Left ventricle myocardium superior (tissue), 1 donor: ENCODE measurements around the gene TRMT1. TPM values are rescaled to one million over a fixed set of nuclear protein-coding genes. Genes with fewer than 3 reads are reported as not detected.

Experiments
- ATAC-seq: fragments of 200-7000 bp; cut with Tn5 transposase; one replicate; pipeline ENCODE4 v1.9.1; 2020; ENCODE audit warnings: mild to moderate bottlenecking, moderate library complexity
- DNase-seq: peaks from one replicate; pipeline ENCODE4 v3.0.0-alpha.2; 2020
- intact Hi-C: fragments of 100-400 bp; cut with micrococcal nuclease; formaldehyde crosslinking; loops from one replicate; pipeline ENCODE4 v1.11.0; 2022
- total RNA-seq: library from RNA; stranded (reverse); fragmentation: NEBNext Ultra II Directional; extraction: Animal tissue kit (Norgen Biotek cat#: 25700); gene quantifications from one replicate; pipeline ENCODE4 v1.2.1, GENCODE V29; 2021
- donor health status: DM: no; HTN: yes; CAD: no; lungs with severe emphysema.

Gene TRMT1
- total RNA-seq, 1 donor from 2014 or later = 22.4 TPM

DNA sequence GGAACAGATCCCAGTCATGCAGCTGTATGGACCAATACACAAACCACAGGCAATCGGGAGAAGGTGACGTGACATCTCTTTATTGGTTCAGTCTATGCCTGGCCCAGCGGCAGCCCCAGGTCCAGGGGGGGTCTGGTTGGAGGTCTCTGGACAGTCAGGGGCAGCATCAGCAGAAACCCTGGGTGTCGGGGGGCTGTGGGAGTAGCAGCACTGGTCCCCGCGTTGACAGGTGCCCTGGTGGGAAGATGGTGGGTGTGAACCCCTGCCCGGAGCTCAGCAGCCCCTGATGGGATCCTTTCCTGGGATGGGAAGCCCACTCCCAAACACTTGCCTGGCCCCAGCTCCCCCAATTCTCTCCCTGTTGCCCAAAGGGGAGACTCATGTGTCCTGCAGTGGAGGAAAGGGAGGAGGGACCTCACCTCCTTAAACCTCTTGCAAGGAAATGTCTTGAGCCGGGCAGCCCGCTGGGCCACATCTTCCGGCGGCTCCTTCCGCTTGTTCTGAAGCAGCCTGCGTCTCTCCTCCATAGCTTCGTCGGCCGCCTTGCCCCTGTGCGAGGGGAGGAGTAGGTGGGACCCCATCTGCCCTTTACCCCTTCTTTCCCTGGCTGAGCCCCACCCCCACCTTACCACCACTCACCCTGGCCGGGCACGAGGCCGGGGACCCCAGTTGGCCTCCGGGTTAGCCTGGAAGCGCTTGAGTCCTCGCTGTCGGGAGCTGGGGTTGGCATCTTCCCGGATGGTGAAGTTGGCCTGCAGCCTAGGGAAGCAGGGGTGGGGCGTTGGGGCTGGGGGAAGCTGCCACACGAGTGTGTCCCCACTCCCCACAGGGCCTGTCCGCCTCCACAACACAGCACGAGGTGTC is 11.5 kb downstream of the TRMT1 start:
- intact Hi-C loops = no loop called here
- ATAC-seq (peak; percentile 0), DNase-seq (no peak)

DNA sequence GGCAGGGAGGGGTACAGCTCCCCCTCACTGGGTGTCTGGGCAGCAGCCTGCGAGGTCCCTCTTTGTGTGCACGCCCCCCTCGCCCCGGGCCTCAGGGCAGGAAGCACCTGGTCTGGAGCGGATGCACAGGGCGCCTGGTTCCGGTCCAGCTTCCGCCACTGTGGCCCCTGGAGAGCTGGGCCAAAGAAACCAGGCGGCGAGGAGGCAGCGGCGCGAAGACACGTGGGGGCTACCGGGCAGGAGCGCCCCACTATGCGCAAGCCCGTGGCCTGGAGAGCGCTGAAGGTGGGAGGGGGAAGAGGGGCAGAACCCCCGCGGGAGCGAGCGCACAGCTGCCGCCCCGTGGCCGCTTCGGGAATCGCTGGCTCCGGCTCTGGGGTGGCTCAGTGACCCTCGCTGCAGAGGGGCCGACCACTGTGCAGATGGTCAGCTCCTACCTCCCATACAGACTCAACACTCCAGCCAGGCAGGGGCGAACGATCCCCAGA is 12.1 kb downstream of the TRMT1 start:
- DNase-seq (peak; percentile 83), ATAC-seq (peak; percentile 19)
- intact Hi-C loops = no loop called here

DNA sequence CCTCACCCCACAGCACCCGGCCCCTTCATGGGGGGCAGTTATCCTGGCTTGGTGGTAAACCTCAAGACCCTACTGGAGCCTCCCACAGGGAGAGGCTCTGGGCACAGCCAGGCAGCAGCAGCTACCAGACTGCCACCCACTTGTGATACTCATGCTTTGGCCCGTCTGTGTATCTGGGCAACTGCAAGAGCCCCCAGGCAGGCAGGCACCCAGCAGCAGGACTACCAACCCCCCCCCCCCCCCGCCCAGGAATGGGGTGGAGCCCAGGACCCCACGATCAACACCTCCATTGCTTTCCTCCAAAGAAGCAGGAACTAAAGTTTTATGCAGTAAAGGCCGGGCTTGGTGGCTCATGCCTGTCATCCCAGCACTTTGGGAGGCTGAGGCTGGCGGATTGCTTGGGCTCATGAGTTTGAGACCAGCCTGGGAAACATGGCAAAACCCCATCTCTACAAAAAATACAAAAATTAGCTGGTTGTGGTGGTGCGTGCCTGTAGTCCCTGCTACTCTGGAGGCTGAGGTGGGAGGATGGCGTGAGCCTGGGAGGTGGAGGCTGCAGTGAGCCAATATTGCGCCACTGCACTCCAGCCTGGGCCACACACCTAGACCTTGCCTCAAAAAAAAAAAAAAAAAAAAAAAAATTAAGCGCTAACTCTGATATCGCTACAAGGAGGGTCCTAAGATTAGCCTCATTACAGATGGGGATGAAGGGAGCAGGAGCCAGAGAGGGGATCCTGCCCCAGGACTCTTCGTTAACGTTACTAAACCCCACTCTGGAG is 12.8 kb downstream of the TRMT1 start:
- ATAC-seq = no peak
- intact Hi-C loops = no loop called here
- DNase-seq = no peak

DNA sequence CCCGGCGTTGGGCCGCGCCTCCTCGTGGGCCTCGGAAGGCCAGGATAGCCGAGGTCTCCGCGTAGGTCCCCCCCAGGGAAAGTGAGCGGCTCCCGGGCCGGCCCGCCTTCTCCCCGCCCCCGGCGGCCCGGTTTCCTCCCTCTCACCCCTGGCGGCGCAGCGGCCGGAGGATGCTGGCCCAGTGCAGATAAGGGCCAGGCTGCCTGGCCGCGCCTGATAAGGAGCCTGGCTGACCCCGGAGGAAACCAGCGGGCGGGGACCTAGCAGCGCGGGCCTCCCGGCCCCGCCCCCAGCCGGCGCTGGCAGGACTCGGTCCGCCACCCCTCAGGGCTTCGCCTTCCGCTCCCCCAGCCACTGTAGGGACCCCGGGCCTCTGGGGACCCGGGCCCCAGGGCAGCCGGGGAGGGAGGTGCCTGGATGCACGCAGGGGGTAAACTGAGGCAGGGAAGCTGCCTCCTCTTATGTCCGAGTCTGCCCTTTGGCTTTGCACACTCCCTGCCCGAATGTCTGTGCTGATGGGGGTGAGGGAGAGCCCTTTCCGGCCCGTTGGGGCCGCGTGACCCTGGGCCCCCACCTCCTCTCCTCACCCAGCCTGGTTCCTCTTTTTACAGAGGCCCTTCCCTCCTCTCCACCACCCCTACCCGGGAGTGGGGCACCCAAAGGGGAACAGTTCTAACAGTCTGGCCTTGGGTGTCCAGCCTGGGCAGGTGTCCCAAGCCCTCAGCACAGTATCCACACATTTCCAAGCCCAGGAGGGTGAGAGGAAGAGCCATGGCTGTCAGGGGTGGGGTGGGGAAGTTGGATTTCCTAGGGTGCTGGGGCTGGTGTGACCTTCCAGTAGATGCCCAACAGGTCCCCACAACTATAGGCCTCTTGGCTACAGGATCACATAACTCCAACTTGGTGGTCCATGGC is 13.6 kb downstream of the TRMT1 start, which contains the start of gene LYL1:
TSS of gene LYL1 (minus strand) at position 193 of the 915 bp plus-strand sequence. CDS start 1,687 bp downstream, outside the sequence.
- DNase-seq (peak; percentile 93), ATAC-seq (peak; percentile 79)
- intact Hi-C loops = no loop called here

GRCh38 chr19:13102416-13102665 is 14.2 kb downstream of the TRMT1 start:
- no peak for ATAC-seq
- intact Hi-C loops = no loop called here
- no peak for DNase-seq

- DNase-seq (no peak), ATAC-seq (no peak)
- intact Hi-C loops = no loop called here
These were observed 14.7 kb downstream of the TRMT1 start for GRCh38 chr19:13101590-13102415.

- intact Hi-C loops = no loop called here
- ATAC-seq (no peak), DNase-seq (no peak)
These were observed 15.5 kb downstream of the TRMT1 start for GRCh38 chr19:13100841-13101589.

GRCh38 chr19:13100031-13100588 is 16.4 kb downstream of the TRMT1 start:
- intact Hi-C loops = no loop called here
- DNase-seq (no peak), ATAC-seq (no peak)

DNA sequence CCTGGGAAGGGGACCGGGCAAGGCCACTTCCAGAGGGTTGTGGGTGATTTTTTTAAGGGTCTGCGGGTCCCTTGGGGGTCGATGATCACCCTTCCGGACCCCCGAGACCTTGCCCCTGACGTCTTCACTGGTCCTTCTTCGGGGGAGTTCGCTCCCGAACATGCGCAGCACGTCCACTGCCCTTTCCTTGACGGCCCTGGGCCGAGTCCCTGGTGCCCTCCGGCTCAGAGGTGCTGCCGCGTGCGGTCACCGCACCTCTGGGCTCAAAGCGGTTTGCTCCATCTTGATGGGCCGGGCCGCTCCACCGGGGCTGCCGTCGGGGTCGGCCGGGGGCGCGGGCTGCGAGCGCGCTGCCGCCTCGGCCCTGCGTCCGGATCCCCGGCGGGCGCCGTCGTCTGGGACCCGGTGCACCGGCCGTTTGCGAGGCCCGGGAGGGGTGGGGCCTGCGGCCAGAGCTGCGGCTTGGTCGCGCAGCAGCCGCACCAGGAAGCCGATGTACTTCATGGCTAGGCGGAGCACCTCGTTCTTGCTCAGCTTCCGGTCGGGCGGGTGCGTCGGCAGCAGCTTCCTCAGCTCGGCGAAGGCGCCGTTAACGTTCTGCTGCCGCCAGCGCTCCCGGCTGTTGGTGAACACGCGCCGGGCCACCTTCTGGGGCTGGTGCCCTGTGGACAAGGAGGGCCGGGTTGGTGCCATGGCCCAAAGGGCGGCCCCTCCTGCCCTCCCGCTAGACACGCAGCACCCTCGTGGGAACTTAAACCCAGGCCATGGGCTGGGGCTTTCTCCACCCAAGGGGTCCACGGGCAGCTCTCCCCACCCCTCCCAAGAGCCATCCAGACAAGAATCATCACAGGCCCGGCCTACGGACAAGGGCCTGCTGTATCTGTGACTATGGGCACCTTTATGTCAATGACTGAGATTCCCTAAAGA is 17.2 kb downstream of the TRMT1 start:
- ATAC-seq (peak; percentile 10), DNase-seq (peak; percentile 84)
- intact Hi-C loops = no loop called here

- DNase-seq (no peak), ATAC-seq (peak; percentile 5)
- intact Hi-C loops = no loop called here
These were observed 18.1 kb downstream of the TRMT1 start for GRCh38 chr19:13098277-13099072.

GRCh38 chr19:13097463-13098258 is 18.9 kb downstream of the TRMT1 start:
- DNase-seq (peak; percentile 79), ATAC-seq (peak; percentile 2)
- intact Hi-C loops = no loop called here

GRCh38 chr19:13097033-13097462 is 19.5 kb downstream of the TRMT1 start:
- intact Hi-C loops = no loop called here
- DNase-seq (no peak), ATAC-seq (no peak)

GRCh38 chr19:13095934-13096927 is 20.3 kb downstream of the TRMT1 start:
- ATAC-seq = no peak
- DNase-seq = peak; percentile 59
- intact Hi-C loops = no loop called here

GRCh38 chr19:13095393-13095784 is 21.2 kb downstream of the TRMT1 start:
- peak; percentile 51 for DNase-seq
- no peak for ATAC-seq
- intact Hi-C loops = no loop called here
